Loucy (cell line): ENCODE measurements around the gene SYT1.

ENCODE experiments used
- H2AFZ ChIP-seq: fragments of 200-600 bp; sonication (generic); 2 replicates; pipeline ENCODE4 v1.6.0; 2016; ENCODE audit warnings: antibody characterized with exemption, mild to moderate bottlenecking, low read length, moderate library complexity
- H3F3A ChIP-seq: fragments of 200-600 bp; 2 replicates; pipeline ENCODE4 v1.6.0; 2016; ENCODE audit warnings: antibody characterized with exemption, low read depth, mild to moderate bottlenecking
- H3K27me3 ChIP-seq: fragments of 200-600 bp; sonication (generic); 2 replicates; pipeline ENCODE4 v1.6.1; 2014; ENCODE audit warnings: low read length, mild to moderate bottlenecking; ENCODE audit not compliant: insufficient read depth, poor library complexity, severe bottlenecking
- H3K36me3 ChIP-seq: fragments of 200-600 bp; sonication (generic); 2 replicates; pipeline ENCODE4 v1.6.1; 2016; ENCODE audit warnings: low read length; ENCODE audit not compliant: insufficient read depth
- H3K4me1 ChIP-seq: fragments of 200-600 bp; sonication (generic); 2 replicates; pipeline ENCODE4 v1.5.1; 2014; ENCODE audit warnings: low read length, mild to moderate bottlenecking; ENCODE audit not compliant: insufficient read depth, poor library complexity, severe bottlenecking
- H3K4me2 ChIP-seq: fragments of 200-600 bp; sonication (generic); 2 replicates; pipeline ENCODE4 v1.6.0; 2014; ENCODE audit warnings: antibody characterized with exemption, low read length, low read depth, mild to moderate bottlenecking; ENCODE audit not compliant: poor library complexity, severe bottlenecking
- H3K4me3 ChIP-seq: fragments of 200-600 bp; sonication (generic); 2 replicates; pipeline ENCODE4 v1.5.1; 2014; ENCODE audit warnings: low read length, mild to moderate bottlenecking, mixed read lengths; ENCODE audit not compliant: poor library complexity, severe bottlenecking
- H3K79me2 ChIP-seq: fragments of 200-600 bp; sonication (generic); 2 replicates; pipeline ENCODE4 v1.6.1; 2014; ENCODE audit warnings: low read length; ENCODE audit not compliant: insufficient read depth
- H3K9ac ChIP-seq: fragments of 200-600 bp; sonication (generic); 2 replicates; pipeline ENCODE4 v1.6.0; 2014; ENCODE audit warnings: mild to moderate bottlenecking, low read depth, low read length, moderate library complexity; ENCODE audit not compliant: poor library complexity, severe bottlenecking
- H3K9me2 ChIP-seq: fragments of 200-600 bp; sonication (generic); replicated peaks from 2 replicates; pipeline ENCODE4 v1.6.1; 2016; ENCODE audit warnings: low read depth, low read length, mixed read lengths
- H3K9me3 ChIP-seq: fragments of 200-600 bp; sonication (generic); 2 replicates; pipeline ENCODE4 v1.6.1; 2014; ENCODE audit warnings: mild to moderate bottlenecking, antibody characterized with exemption, low read length, low read depth; ENCODE audit not compliant: insufficient read depth
- H4K20me1 ChIP-seq: fragments of 200-600 bp; sonication (generic); 2 replicates; pipeline ENCODE4 v1.6.0; 2014; ENCODE audit warnings: antibody characterized with exemption, low read length, mild to moderate bottlenecking; ENCODE audit not compliant: insufficient read depth, poor library complexity, severe bottlenecking
- EZH2phosphoT487 ChIP-seq: fragments of 200-600 bp; IDR thresholded peaks from 2 replicates; pipeline ENCODE4 v1.6.1; 2018; ENCODE audit warnings: antibody characterized with exemption, mild to moderate bottlenecking, moderate library complexity, borderline replicate concordance
- TF ChIP-seq, protein P1 (sequence below): fragments of 200-600 bp; sonication (generic); conservative IDR thresholded peaks from 2 replicates; pipeline ENCODE4 v1.5.1; 2014; ENCODE audit warnings: mild to moderate bottlenecking, antibody characterized with exemption, low read length

Gene SYT1

DNA sequence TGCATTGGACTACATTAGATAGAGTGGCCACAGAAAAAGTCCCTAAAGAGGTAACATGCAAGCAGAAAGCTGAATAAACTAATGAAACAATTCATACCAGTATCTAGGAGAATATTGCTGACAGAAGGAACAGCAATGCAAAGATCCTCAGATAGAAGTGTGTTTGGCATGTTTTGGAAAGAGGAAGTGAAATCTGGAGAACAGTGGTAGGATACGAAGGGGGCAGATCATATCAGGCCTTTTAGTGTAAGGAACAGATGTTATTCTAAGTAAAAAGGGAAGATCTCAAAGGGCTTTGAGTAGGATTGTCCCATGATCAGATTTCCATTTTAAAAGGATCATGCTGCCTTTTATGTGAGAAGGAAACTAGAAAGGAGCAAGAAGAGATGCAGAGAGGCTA, 483.3 kb downstream of the SYT1 start:
- Histone ChIP-seq H3K79me2 (no peaks in the 10 kb centered on the region), H3K4me3 (no peak overlapping the region), H4K20me1 (no peaks in the 10 kb centered on the region), H3F3A (no peaks in the 10 kb centered on the region), H3K4me2 (no peak overlapping the region), H3K9ac (no peak overlapping the region), H3K4me1 (no peaks in the 10 kb centered on the region), H3K9me2 (no peaks in the 10 kb centered on the region), H3K9me3 (no peaks in the 10 kb centered on the region), H3K27me3 (no peaks in the 10 kb centered on the region), H2AFZ (no peak overlapping the region), H3K36me3 (no peaks in the 10 kb centered on the region)
- TF ChIP-seq EZH2phosphoT487 = no peak
- TF ChIP-seq, protein P1, sequence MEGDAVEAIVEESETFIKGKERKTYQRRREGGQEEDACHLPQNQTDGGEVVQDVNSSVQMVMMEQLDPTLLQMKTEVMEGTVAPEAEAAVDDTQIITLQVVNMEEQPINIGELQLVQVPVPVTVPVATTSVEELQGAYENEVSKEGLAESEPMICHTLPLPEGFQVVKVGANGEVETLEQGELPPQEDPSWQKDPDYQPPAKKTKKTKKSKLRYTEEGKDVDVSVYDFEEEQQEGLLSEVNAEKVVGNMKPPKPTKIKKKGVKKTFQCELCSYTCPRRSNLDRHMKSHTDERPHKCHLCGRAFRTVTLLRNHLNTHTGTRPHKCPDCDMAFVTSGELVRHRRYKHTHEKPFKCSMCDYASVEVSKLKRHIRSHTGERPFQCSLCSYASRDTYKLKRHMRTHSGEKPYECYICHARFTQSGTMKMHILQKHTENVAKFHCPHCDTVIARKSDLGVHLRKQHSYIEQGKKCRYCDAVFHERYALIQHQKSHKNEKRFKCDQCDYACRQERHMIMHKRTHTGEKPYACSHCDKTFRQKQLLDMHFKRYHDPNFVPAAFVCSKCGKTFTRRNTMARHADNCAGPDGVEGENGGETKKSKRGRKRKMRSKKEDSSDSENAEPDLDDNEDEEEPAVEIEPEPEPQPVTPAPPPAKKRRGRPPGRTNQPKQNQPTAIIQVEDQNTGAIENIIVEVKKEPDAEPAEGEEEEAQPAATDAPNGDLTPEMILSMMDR = no peak

DNA sequence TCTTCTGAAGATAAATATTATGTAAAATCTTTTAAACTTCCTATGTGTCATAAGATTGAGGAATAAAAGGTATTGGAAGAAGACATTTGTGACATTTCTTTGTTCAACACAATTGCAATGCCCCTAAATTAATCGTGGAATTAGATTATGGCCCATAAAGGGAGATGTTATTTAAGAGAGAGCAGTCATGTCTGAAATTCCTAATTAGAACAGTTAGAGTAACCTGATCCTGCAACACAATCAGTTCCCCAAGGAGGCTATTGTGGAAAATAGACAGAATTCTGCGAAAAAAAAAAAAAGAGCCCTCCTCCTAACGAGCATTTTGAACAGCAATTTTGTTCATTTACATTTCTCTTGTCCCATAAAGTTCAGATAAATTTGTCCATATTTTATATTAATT, 486.7 kb downstream of the SYT1 start:
- Histone ChIP-seq H3K27me3 (no peaks in the 10 kb centered on the region), H3K4me3 (no peak overlapping the region), H4K20me1 (no peaks in the 10 kb centered on the region), H3K4me2 (no peak overlapping the region), H3K36me3 (no peaks in the 10 kb centered on the region), H3K4me1 (no peaks in the 10 kb centered on the region), H3F3A (no peaks in the 10 kb centered on the region), H3K9me3 (no peaks in the 10 kb centered on the region), H3K9me2 (no peaks in the 10 kb centered on the region), H2AFZ (no peak overlapping the region), H3K79me2 (no peaks in the 10 kb centered on the region), H3K9ac (no peak overlapping the region)
- TF ChIP-seq, protein P1 = no peak
- no peak for TF ChIP-seq EZH2phosphoT487

DNA sequence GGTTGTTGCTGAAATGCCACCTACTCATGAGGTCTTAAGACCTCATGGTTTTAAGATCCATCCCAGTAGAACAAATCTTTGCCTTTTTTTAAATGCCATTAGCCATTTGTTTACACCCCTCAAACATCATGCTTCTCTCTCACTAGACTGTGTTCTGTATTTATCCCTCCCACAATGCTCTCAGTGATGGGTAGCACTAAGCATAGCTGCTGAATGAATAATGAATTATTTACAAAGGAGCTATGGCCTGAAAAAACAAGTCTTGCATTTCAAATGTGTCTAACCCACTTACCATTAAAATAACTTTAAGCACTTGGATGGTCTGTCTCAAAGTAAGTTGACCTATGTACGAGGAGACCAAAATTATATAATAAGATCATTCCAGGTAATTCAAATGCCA, 491.6 kb downstream of the SYT1 start:
- Histone ChIP-seq H3K79me2 (no peaks in the 10 kb centered on the region), H3K27me3 (no peaks in the 10 kb centered on the region), H3F3A (no peaks in the 10 kb centered on the region), H2AFZ (no peak overlapping the region), H3K9ac (no peak overlapping the region), H3K4me3 (no peak overlapping the region), H3K9me2 (no peaks in the 10 kb centered on the region), H3K9me3 (no peaks in the 10 kb centered on the region), H3K4me2 (no peak overlapping the region), H3K4me1 (no peaks in the 10 kb centered on the region), H4K20me1 (no peaks in the 10 kb centered on the region), H3K36me3 (no peaks in the 10 kb centered on the region)
- TF ChIP-seq, protein P1 = no peak
- TF ChIP-seq EZH2phosphoT487 = no peak
